Activated CD4-positive, CD25-positive, alpha-beta regulatory T cell treated with anti-CD3 and anti-CD28 coated beads, Interleukin-2, amount 50 U/mL, for 24 hours (primary cell): ENCODE measurements around the gene OR13J1.
A peak's percentile ranks its signal among the peaks of the same experiment; 100 is the strongest.

Experiments used
- ATAC-seq, 2 donors: fragments of 150-1000 bp; cut with Tn5 transposase; one replicate each; pipeline ENCODE4 v1.10.0; 2021; ENCODE audit warnings: mild to moderate bottlenecking in 1 of 2, moderate library complexity in 1 of 2

OR13J1 gene

GRCh38 chr9:35829764-35830096 is 40.5 kb downstream of the OR13J1 start:
- ATAC-seq: no peak

DNA sequence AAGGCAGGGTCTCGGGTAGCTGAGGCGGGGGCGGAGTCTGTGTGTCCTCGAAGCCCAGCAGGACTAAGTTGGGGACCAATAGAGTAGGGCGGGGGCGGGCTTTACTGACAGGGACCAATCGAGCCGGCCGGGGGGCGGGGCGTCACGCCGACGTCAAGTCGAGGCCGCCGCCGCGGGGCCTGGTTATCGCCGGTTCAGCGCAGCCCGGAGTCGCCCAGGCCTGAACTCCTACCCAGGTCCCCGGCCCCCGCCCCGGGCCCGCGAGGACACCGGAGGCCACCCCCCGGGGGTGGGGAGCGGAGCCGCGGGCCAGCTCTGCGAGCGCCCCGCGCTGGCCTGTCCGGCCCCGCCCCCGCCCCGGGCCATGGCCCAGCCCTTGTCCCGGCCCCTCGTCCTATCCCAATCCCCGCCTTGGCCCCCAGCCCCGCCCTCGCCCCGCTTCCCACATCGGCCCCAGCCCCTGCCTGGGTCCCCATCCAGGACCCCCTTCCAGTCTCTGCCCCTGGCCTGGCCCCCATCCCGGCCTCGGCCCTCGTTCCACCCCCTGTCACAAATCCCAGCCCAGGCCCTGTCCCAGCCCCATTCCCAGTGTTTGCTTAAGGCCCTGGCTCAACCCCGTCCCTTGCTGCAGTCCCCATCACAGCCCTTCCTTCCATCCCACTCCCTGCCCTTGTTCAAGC is 41.0 kb downstream of the OR13J1 start, which contains the start of gene TMEM8B:
TMEM8B (plus strand) TSS at position 145 of the 680 bp plus-strand sequence; CDS start at position 365, 220 bp downstream.
- ATAC-seq: peak; percentile 94

- peak; percentile 6 to 9 for ATAC-seq
These were observed 41.5 kb downstream of the OR13J1 start, which contains the start of gene FAM221B for GRCh38 chr9:35828716-35829083. TSS of gene FAM221B (minus strand) at chr9:35828732. CDS start at chr9:35826161, 2,571 bp downstream.

GRCh38 chr9:35827486-35827885 is 42.7 kb downstream of the OR13J1 start:
- ATAC-seq: no peak

DNA sequence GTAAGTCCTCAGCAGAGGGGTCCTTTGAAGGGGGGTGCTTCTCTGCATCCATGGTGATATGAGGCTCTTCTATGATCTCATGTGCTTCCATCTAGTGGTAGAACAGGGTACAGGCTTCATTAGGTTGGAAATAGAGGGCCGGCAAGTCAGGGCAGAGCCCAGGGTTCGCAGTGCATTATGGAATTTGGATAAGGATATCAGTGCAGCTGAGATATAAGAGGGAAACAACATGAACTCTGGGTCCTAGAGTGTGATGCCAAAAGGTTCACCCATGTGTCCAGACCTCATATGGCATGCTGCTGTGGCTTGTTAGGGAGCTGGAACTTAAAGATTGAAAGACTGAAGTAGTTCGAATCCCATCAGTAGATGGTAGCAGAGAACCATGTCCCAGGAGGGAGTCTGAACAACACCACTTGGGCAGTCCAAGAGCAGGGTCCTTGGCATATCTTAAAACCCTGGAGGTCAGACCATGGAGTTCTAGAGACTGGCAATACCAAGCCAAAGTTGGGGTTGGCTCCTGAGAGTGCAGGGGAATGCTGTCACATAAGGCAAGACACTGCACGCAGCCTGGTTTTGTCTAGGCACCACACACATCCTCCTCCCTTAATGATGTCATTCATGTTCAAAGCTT is 44.0 kb downstream of the OR13J1 start:
- peak; percentile 31 to 41 for ATAC-seq

DNA sequence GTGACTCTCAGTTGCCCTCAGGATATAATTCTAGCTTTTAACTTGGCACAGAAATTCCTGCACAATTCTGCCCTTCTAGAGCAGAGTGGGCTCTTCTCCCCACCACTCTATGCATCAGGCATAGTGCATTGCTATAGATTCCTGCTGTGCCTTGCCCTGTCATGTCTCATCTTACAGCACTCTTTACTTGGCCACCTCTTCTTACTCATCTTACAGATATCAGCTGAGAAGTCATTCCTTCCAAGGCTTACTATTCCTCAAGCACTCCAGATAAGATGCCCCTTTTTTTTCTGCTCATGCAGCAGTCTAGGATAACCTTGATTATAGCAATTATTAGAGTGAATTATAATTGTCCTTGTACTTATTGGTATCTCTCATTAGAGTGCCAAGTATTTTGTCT is 47.3 kb downstream of the OR13J1 start:
- ATAC-seq: no peak

GRCh38 chr9:35820076-35820475 is 50.1 kb downstream of the OR13J1 start:
- ATAC-seq: no peak
